RWPE1 (cell line): Measurements from ENCODE around the gene KLHL41.

Experiments used
- CTCF ChIA-PET: fragments of 350-600 bp; sonication (Branson Sonifier 250); formaldehyde crosslinking; extraction: SDS; loops from one replicate; lab custom pipeline; 2021; lab: Yijun Ruan, JAX
- POLR2A ChIA-PET: fragments of 400-600 bp; formaldehyde crosslinking; extraction: SDS; loops from one replicate; lab custom pipeline; 2020; ENCODE audit warnings: antibody characterized with exemption; ENCODE audit not compliant: low non-redundant PET; lab: Yijun Ruan, JAX
- DNase-seq: peaks from one replicate; pipeline ENCODE4 v3.0.0; 2012; ENCODE audit warnings: low spot score
- H3K27ac ChIP-seq: fragments of 450-650 bp; 2 replicates; pipeline ENCODE4 v1.5.1; 2017
- CTCF ChIP-seq: fragments of 450-650 bp; conservative IDR thresholded peaks from 2 replicates; pipeline ENCODE4 v1.5.1; 2017; ENCODE audit warnings: low read depth, mild to moderate bottlenecking

KLHL41 gene

GRCh38 chr2:169509298-169509885 is at the start of gene KLHL41:
TSS of gene KLHL41 (plus strand) at chr2:169509702. CDS start at chr2:169509779, 77 bp downstream.
- DNase-seq = peak; percentile 30
- no peak within 1 kb of the TSS for H3K27ac ChIP-seq
- ChIA-PET POLR2A (no interaction called here), CTCF (interaction anchor here (0.5 kb wide), 1 partner anchor 55 kb away, joined by 4 read pairs; no protein-coding TSS in a partner anchor)
- TF ChIP-seq CTCF = no peak

- H3K27ac ChIP-seq = no peak overlapping the region
- ChIA-PET CTCF (no interaction called here), POLR2A (no interaction called here)
- DNase-seq = no peak
- TF ChIP-seq CTCF = no peak
Measured at GRCh38 chr2:169461143-169461542, 48.4 kb upstream of the KLHL41 start.

- ChIA-PET CTCF (no interaction called here), POLR2A (no interaction called here)
- peak; percentile 11 for DNase-seq
- no peak for TF ChIP-seq CTCF
- H3K27ac ChIP-seq = no peak overlapping the region
Measured at GRCh38 chr2:169462896-169463695, 46.4 kb upstream of the KLHL41 start.

- ChIA-PET POLR2A (no interaction called here), CTCF (no interaction called here)
- no peak for DNase-seq
- no peak overlapping the region for H3K27ac ChIP-seq
- TF ChIP-seq CTCF = no peak
Measured at GRCh38 chr2:169464466-169464865, 45.0 kb upstream of the KLHL41 start.

- TF ChIP-seq CTCF = no peak
- ChIA-PET POLR2A (no interaction called here), CTCF (no interaction called here)
- no peak for DNase-seq
- H3K27ac ChIP-seq = no peak overlapping the region
Measured at GRCh38 chr2:169464882-169465281, 44.6 kb upstream of the KLHL41 start.

GRCh38 chr2:169468841-169469240 is 40.7 kb upstream of the KLHL41 start:
- ChIA-PET POLR2A (no interaction called here), CTCF (interaction anchor here (1.3 kb wide), 1 partner anchor 10 kb away, joined by 7 read pairs; the partner anchor contains the start of gene BBS5)
- no peak overlapping the region for H3K27ac ChIP-seq
- TF ChIP-seq CTCF = no peak
- DNase-seq = no peak
